Brain microvascular endothelial cell (primary cell): ENCODE results near the gene SCRN1.

Experiments used
- DNase-seq: peaks from one replicate; pipeline ENCODE4 v3.0.0-alpha.2; 2020
- H3K27ac ChIP-seq: fragments of 250-450 bp; sonication (Bioruptor Pico); 2 replicates; pipeline ENCODE4 v1.5.1; 2020; ENCODE audit warnings: mild to moderate bottlenecking, moderate library complexity
- H3K27me3 ChIP-seq: fragments of 250-450 bp; sonication (Bioruptor Pico); replicated peaks from 2 replicates; pipeline ENCODE4 v1.5.1; 2020; ENCODE audit warnings: mild to moderate bottlenecking
- H3K36me3 ChIP-seq: fragments of 250-450 bp; sonication (Bioruptor Pico); replicated peaks from 2 replicates; pipeline ENCODE4 v1.5.1; 2020; ENCODE audit warnings: mild to moderate bottlenecking
- H3K4me3 ChIP-seq: 2 replicates; pipeline ENCODE4 v1.5.1; 2011; ENCODE audit warnings: low read depth, mild to moderate bottlenecking, control low read depth, low read length, moderate library complexity
- CTCF ChIP-seq: IDR thresholded peaks from 2 replicates; pipeline ENCODE4 v1.5.1; 2011; ENCODE audit warnings: low read depth, mild to moderate bottlenecking, moderate library complexity, low read length, control low read depth, inconsistent platforms; ENCODE audit errors: missing control alignments
- in situ Hi-C: cut with HindIII; loops from 2 replicates; pipeline ENCODE4 v1.10.0; 2017; ENCODE audit warnings: low sequenced_read_pairs, low pct_ligation_motif_present

SCRN1 gene

GRCh38 chr7:29922921-29923700 is 66.5 kb downstream of the SCRN1 start:
- no peak for DNase-seq
- in situ Hi-C loops: no loop called here
- no peak overlapping the region for H3K27ac ChIP-seq
- H3K36me3 ChIP-seq: peaks cover 30% of the 10 kb centered on the region
- H3K4me3 ChIP-seq: no peak overlapping the region
- no peak for TF ChIP-seq CTCF
- no peaks in the 10 kb centered on the region for H3K27me3 ChIP-seq

DNA sequence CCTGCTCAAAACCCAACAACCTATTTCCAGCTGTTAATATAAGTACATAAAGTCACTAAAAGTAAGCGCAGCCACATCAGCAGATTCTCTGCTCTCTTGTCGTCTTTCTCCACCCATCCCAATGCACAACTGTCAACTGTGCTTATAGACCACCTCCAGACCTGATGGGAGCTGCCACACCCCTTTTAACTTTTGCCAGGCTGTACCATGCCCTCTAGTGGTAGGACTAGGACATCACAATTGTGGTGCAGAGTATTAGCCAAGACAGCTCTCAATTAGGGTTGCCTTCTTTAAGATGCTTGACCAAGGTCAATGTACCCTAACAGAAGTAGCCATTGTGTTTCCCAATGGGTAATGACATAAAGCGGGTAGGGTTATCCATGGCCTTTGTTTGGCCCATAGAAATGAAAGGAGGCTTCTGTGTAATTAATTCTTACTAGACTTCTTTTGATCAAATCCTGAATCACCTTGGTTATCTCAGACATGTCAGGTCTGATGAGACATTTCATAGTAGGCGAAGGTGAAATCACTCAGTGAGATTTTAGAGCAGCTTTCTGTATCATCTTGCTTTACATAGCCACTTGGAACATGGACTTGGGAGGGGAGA is 68.1 kb downstream of the SCRN1 start:
- in situ Hi-C loops: no loop called here
- peaks cover 30% of the 10 kb centered on the region for H3K36me3 ChIP-seq
- peak; percentile 95 for TF ChIP-seq CTCF

DNA sequence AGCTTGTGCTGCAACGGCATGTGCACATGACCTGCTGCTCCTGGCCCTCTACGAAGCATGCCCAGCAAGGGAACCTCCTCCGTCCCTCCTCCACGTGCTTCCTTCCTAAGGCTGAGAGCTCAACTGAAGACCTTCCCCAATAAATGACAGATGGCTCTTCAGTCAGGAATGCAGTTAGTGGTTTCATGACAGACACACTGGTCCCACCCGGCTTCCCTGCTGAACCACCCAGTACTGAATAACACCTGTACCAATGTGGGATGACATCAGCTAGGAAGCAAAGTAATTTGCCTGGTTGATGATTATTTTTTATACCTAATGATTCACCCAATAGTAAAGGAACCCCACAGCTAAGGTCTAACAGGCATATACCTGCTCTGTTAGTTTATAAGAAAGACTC is 69.1 kb downstream of the SCRN1 start:
- no peak for DNase-seq
- in situ Hi-C loops: no loop called here
- Histone ChIP-seq H3K4me3 (no peak overlapping the region), H3K27me3 (no peaks in the 10 kb centered on the region), H3K36me3 (peaks cover 26% of the 10 kb centered on the region), H3K27ac (no peak overlapping the region)
- TF ChIP-seq CTCF: no peak

More for the DNA sequence above, 68.1 kb downstream of the SCRN1 start:
- no peak overlapping the region for H3K4me3 ChIP-seq
- no peaks in the 10 kb centered on the region for H3K27me3 ChIP-seq
- no peak overlapping the region for H3K27ac ChIP-seq
- peak; percentile 52 for DNase-seq

GRCh38 chr7:29919790-29920189 is 69.8 kb downstream of the SCRN1 start:
- no peak for TF ChIP-seq CTCF
- no peaks in the 10 kb centered on the region for H3K27me3 ChIP-seq
- H3K27ac ChIP-seq: no peak overlapping the region
- no peak for DNase-seq
- no peak overlapping the region for H3K4me3 ChIP-seq
- in situ Hi-C loops: no loop called here
- peaks cover 24% of the 10 kb centered on the region for H3K36me3 ChIP-seq

- H3K36me3 ChIP-seq: peaks cover 22% of the 10 kb centered on the region
- in situ Hi-C loops: no loop called here
- TF ChIP-seq CTCF: no peak
- no peaks in the 10 kb centered on the region for H3K27me3 ChIP-seq
- no peak overlapping the region for H3K4me3 ChIP-seq
- no peak for DNase-seq
- no peak overlapping the region for H3K27ac ChIP-seq
Observed at GRCh38 chr7:29918850-29919249, 70.8 kb downstream of the SCRN1 start.
